Transverse colon (tissue), 4 donors: ENCODE data around the gene SRPK3. TPM values are rescaled to one million over a fixed set of nuclear protein-coding genes. Genes with fewer than 3 reads are reported as not detected.
A peak's percentile ranks its signal among the peaks of the same experiment; 100 is the strongest.

Experiments used
- DNase-seq: peaks from one replicate; pipeline ENCODE4 v3.0.0-alpha.2; 2019
- H3K27ac ChIP-seq, 4 donors: fragments of 200-600 bp; sonication (generic); 2 replicates each; pipeline ENCODE4 v1.5.1; 2016 to 2018; ENCODE audit warnings: inconsistent platforms in 4 of 4
- H3K27me3 ChIP-seq: fragments of 200-600 bp; sonication (generic); 2 replicates; pipeline ENCODE4 v1.5.1; 2017; ENCODE audit warnings: inconsistent platforms
- H3K36me3 ChIP-seq, 4 donors: fragments of 200-600 bp; sonication (generic); 2 replicates each; pipeline ENCODE4 v1.5.1; 2017 to 2019; ENCODE audit warnings: inconsistent platforms in 4 of 4
- H3K4me1 ChIP-seq, 4 donors: fragments of 200-600 bp; sonication (generic); 2 replicates each; pipeline ENCODE4 v1.5.1; 2017 to 2020; ENCODE audit warnings: inconsistent platforms in 4 of 4
- H3K4me3 ChIP-seq, 4 donors: fragments of 200-600 bp; sonication (generic); 1 replicate in 1 of 4; 2 replicates in 3 of 4; pipeline versions ENCODE4 v1.5.1 to v1.6.1; 2017 to 2019; ENCODE audit warnings: inconsistent platforms in 4 of 4
- H3K9me3 ChIP-seq, 2 donors: fragments of 200-600 bp; sonication (generic); 2 replicates each; pipeline ENCODE4 v1.5.1; 2017 to 2019; ENCODE audit warnings: inconsistent platforms in 2 of 2
- CTCF ChIP-seq, 5 experiments: fragments of 200-600 bp in 3 of 5; fragments of 450-650 bp in 2 of 5; sonication (generic) in 3 of 5; IDR thresholded peaks; 1 replicate in 2 of 5; 2 replicates in 3 of 5; pipeline ENCODE4 v1.5.1; 2016 to 2017; ENCODE audit warnings: antibody characterized with exemption in 5 of 5, inconsistent platforms in 3 of 5, mild to moderate bottlenecking in 2 of 5, moderate library complexity in 1 of 5
- EP300 ChIP-seq: sonication (generic); formaldehyde crosslinking; IDR thresholded peaks from one replicate; pipeline ENCODE4 v1.6.1; 2017; ENCODE audit warnings: antibody characterized with exemption, low read depth
- POLR2A ChIP-seq: fragments of 450-650 bp; IDR thresholded peaks from one replicate; pipeline ENCODE4 v1.6.1; 2016; ENCODE audit warnings: antibody characterized with exemption, mild to moderate bottlenecking, moderate library complexity
- POLR2AphosphoS5 ChIP-seq, 3 donors: sonication (generic); formaldehyde crosslinking; IDR thresholded peaks; one replicate each; pipeline ENCODE4 v1.6.1; 2016; ENCODE audit warnings: antibody characterized with exemption in 3 of 3
- WGBS, 2 donors: methylation state at CpG; one replicate each; pipeline ENCODE4 v1.1.5; 2018; ENCODE audit warnings: low coverage in 1 of 2; 5-methylcytosine and 5-hydroxymethylcytosine counted together
- in situ Hi-C, 4 donors: fragments of 200-750 bp; cut with MboI; loops; one replicate each; pipeline versions ENCODE4 v1.15.0 to v1.15.1; 2017; ENCODE audit warnings: low sequenced_read_pairs in 3 of 4, low pct_ligation_motif_present in 1 of 4, low pct_unique_long_range_greater_than_20kb in 1 of 4
- intact Hi-C: fragments of 100-400 bp; cut with DNase I; formaldehyde crosslinking; loops from one replicate; pipeline ENCODE4 v1.15.1; 2023; ENCODE audit warnings: low total_unique reads
- total RNA-seq, 4 donors: library from RNA; depleted of rRNA; stranded (reverse); fragments of >200 nt; gene quantifications; one replicate each; pipeline ENCODE4 v1.1.0, GENCODE V29; 2016

SRPK3 gene
- total RNA-seq, 4 donors from 2014 or later, result 0.64 to 3.8 (median 1.3) TPM

- in situ Hi-C loops (loop anchor here in 1 of 4 donors (25.0 kb wide), 1 partner anchor 142 kb away; the partner anchor contains the start of genes ARHGAP4, NAA10 and RENBP), intact Hi-C loops (no loop called here)
- peak; percentile 19 for DNase-seq
- 41 to 60% methylated on average over 1 to 43 of the region's 47 CpGs for WGBS, 2 donors
- Histone ChIP-seq H3K9me3 (no peaks in the 10 kb centered on the region), H3K27me3 (no peaks in the 10 kb centered on the region), H3K4me3 (peak overlapping the region; percentile 33 to 79 (median 56)), H3K4me1 (peaks cover 0 to 26% (median 22%) of the 10 kb centered on the region in 4 donors), H3K36me3 (no peaks in the 10 kb centered on the region), H3K27ac (peak overlapping the region; percentile 91 to 99 (median 98))
- TF ChIP-seq EP300 (no peak), POLR2AphosphoS5 (IDR thresholded peaks at IDR 0.05) (no peak), CTCF (IDR thresholded peaks at IDR 0.05) (no peak), POLR2A (no peak)
These were observed 14.3 kb downstream of the SRPK3 start for GRCh38 chrX:153794897-153795816.

GRCh38 chrX:153797415-153798015 is 16.7 kb downstream of the SRPK3 start:
- no peaks in the 10 kb centered on the region for H3K27me3 ChIP-seq
- no peaks in the 10 kb centered on the region for H3K36me3 ChIP-seq
- intact Hi-C loops, result no loop called here
- H3K27ac ChIP-seq, result no peak overlapping the region
- no peak overlapping the region for H3K4me3 ChIP-seq
- H3K9me3 ChIP-seq, result no peaks in the 10 kb centered on the region
- H3K4me1 ChIP-seq, result peaks cover 0 to 23% (median 20%) of the 10 kb centered on the region in 4 donors
- no peak for DNase-seq
- TF ChIP-seq POLR2A (no peak), POLR2AphosphoS5 (IDR thresholded peaks at IDR 0.05) (no peak), EP300 (no peak), CTCF (IDR thresholded peaks at IDR 0.05) (no peak)
- in situ Hi-C loops, result loop anchor here in 1 of 4 donors (25.0 kb wide), 1 partner anchor 140 kb away; the partner anchor contains the start of genes ARHGAP4, NAA10 and RENBP
- 88% methylated on average over 10 of the region's 15 CpGs; no CpG with 5 or more reads in 1 of the 2 donors for WGBS, 2 donors

- no peak for DNase-seq
- H3K27ac ChIP-seq, result no peak overlapping the region
- no peaks in the 10 kb centered on the region for H3K27me3 ChIP-seq
- H3K4me1 ChIP-seq, result peaks cover 0 to 15% (median 10%) of the 10 kb centered on the region in 4 donors
- no peaks in the 10 kb centered on the region for H3K9me3 ChIP-seq
- no peaks in the 10 kb centered on the region for H3K36me3 ChIP-seq
- intact Hi-C loops, result no loop called here
- WGBS, 2 donors, result 85% methylated on average over 5 of the region's 5 CpGs; no CpG with 5 or more reads in 1 of the 2 donors
- H3K4me3 ChIP-seq, result no peak overlapping the region
- in situ Hi-C loops, result loop anchor here in 1 of 4 donors (25.0 kb wide), 1 partner anchor 138 kb away; the partner anchor contains the start of genes ARHGAP4, NAA10 and RENBP
- TF ChIP-seq EP300, result no peak
- TF ChIP-seq CTCF (IDR thresholded peaks at IDR 0.05), result no peak
- no peak for TF ChIP-seq POLR2A
- TF ChIP-seq POLR2AphosphoS5 (IDR thresholded peaks at IDR 0.05), result no peak
These were observed 18.5 kb downstream of the SRPK3 start for GRCh38 chrX:153799326-153799725.

GRCh38 chrX:153800177-153800722 is 19.4 kb downstream of the SRPK3 start:
- DNase-seq, result no peak
- no peak for TF ChIP-seq CTCF (IDR thresholded peaks at IDR 0.05)
- TF ChIP-seq POLR2AphosphoS5 (IDR thresholded peaks at IDR 0.05), result no peak
- no peak for TF ChIP-seq EP300
- no peaks in the 10 kb centered on the region for H3K36me3 ChIP-seq
- H3K27me3 ChIP-seq, result no peaks in the 10 kb centered on the region
- intact Hi-C loops, result no loop called here
- no peak overlapping the region for H3K4me3 ChIP-seq
- H3K4me1 ChIP-seq, result peaks cover 0 to 13% (median 9%) of the 10 kb centered on the region in 4 donors
- no peaks in the 10 kb centered on the region for H3K9me3 ChIP-seq
- WGBS, 2 donors, result 86% methylated on average over 14 of the region's 16 CpGs; no CpG with 5 or more reads in 1 of the 2 donors
- H3K27ac ChIP-seq, result no peak overlapping the region
- in situ Hi-C loops, result loop anchor here in 1 of 4 donors (25.0 kb wide), 1 partner anchor 112 kb away; the partner anchor contains the start of gene AVPR2
